Natural killer cell treated with Interleukin-12 subunit alpha and Interleukin-12 subunit beta and Interleukin-15 and Interleukin-18, amount 100 ng/mL, for 72 hours (primary cell): Measurements from ENCODE around the gene ADAMTS20. TPM values are rescaled to one million over a fixed set of nuclear protein-coding genes. Genes with fewer than 3 reads are reported as not detected.

Experiments
- ATAC-seq, 2 donors: fragments of 150-1000 bp; cut with Tn5 transposase in 1 of 2; sonication (Bioruptor Pico), chemical (Tn5 transposase) in 1 of 2; 2 replicates each; pipeline ENCODE4 v1.10.0; 2021
- DNase-seq: peaks from one replicate; pipeline ENCODE4 v3.0.0; 2022; ENCODE audit warnings: low spot score
- H3K27ac Mint-ChIP-seq, 2 donors: 1 replicate in 1 of 2; 2 replicates in 1 of 2; pipeline ENCODE4 v1.8.0; 2022; ENCODE audit warnings: mixed read lengths in 2 of 2, mild to moderate bottlenecking in 1 of 2, moderate library complexity in 1 of 2
- H3K27me3 Mint-ChIP-seq, 2 donors: 1 replicate in 1 of 2; 2 replicates in 1 of 2; pipeline ENCODE4 v1.8.0; 2022; ENCODE audit warnings: mixed read lengths in 2 of 2
- H3K36me3 Mint-ChIP-seq: one replicate; pipeline ENCODE4 v1.8.0; 2022; ENCODE audit warnings: mixed read lengths
- H3K4me1 Mint-ChIP-seq, 2 donors: 1 replicate in 1 of 2; 2 replicates in 1 of 2; pipeline ENCODE4 v1.8.0; 2022; ENCODE audit warnings: low read depth in 2 of 2, mixed read lengths in 2 of 2, mild to moderate bottlenecking in 1 of 2
- H3K4me3 Mint-ChIP-seq: one replicate; pipeline ENCODE4 v1.8.0; 2022; ENCODE audit warnings: mixed read lengths
- H3K9me3 Mint-ChIP-seq: 2 replicates; pipeline ENCODE4 v1.8.0; 2022; ENCODE audit warnings: mixed read lengths
- total RNA-seq, 2 donors: library from RNA; stranded (reverse); gene quantifications; one replicate each; pipeline ENCODE4 v1.2.3, GENCODE V29; 2022

The ADAMTS20 gene
- total RNA-seq = not detected

- Mint-ChIP-seq H3K27ac (no peak within 1 kb of the TSS), H3K4me3 (no peak within 1 kb of the TSS), H3K9me3 (peaks cover under 1% of the 10 kb centered on the region), H3K27me3 (peaks cover 16 to 19% of the 10 kb centered on the region in 2 donors), H3K36me3 (peaks cover 17% of the 10 kb centered on the region), H3K4me1 (no peaks in the 10 kb centered on the region)
- ATAC-seq = no peak
- DNase-seq = no peak
These were observed at the start of gene ADAMTS20 for GRCh38 chr12:43551971-43552559. Gene ADAMTS20 (minus strand): TSS chr12:43552203. CDS start chr12:43551921, 282 bp downstream.

- no peaks in the 10 kb centered on the region for H3K27me3 Mint-ChIP-seq
- DNase-seq (no peak), ATAC-seq (no peak)
- no peaks in the 10 kb centered on the region for H3K4me1 Mint-ChIP-seq
- H3K36me3 Mint-ChIP-seq = no peaks in the 10 kb centered on the region
- no peak overlapping the region for H3K4me3 Mint-ChIP-seq
- peaks cover 7% of the 10 kb centered on the region for H3K9me3 Mint-ChIP-seq
- no peak overlapping the region for H3K27ac Mint-ChIP-seq
These were observed 47.7 kb upstream of the ADAMTS20 start for GRCh38 chr12:43599708-43600107.

GRCh38 chr12:43599066-43599465 lies 47.1 kb upstream of the ADAMTS20 start:
- no peaks in the 10 kb centered on the region for H3K27me3 Mint-ChIP-seq
- H3K4me3 Mint-ChIP-seq = no peak overlapping the region
- ATAC-seq (no peak), DNase-seq (no peak)
- no peak overlapping the region for H3K27ac Mint-ChIP-seq
- peaks cover 5% of the 10 kb centered on the region for H3K9me3 Mint-ChIP-seq
- H3K36me3 Mint-ChIP-seq = no peaks in the 10 kb centered on the region
- H3K4me1 Mint-ChIP-seq = no peaks in the 10 kb centered on the region

GRCh38 chr12:43590307-43590706 lies 38.3 kb upstream of the ADAMTS20 start:
- ATAC-seq = no peak
- no peak overlapping the region for H3K4me3 Mint-ChIP-seq
- no peaks in the 10 kb centered on the region for H3K27me3 Mint-ChIP-seq
- no peaks in the 10 kb centered on the region for H3K4me1 Mint-ChIP-seq
- no peaks in the 10 kb centered on the region for H3K36me3 Mint-ChIP-seq
- DNase-seq = no peak
- H3K27ac Mint-ChIP-seq = no peak overlapping the region
- peaks cover 4% of the 10 kb centered on the region for H3K9me3 Mint-ChIP-seq

GRCh38 chr12:43586646-43587245 lies 34.7 kb upstream of the ADAMTS20 start:
- no peak for DNase-seq
- Mint-ChIP-seq H3K4me3 (no peak overlapping the region), H3K4me1 (no peaks in the 10 kb centered on the region), H3K27me3 (no peaks in the 10 kb centered on the region), H3K9me3 (peaks cover 10% of the 10 kb centered on the region), H3K27ac (no peak overlapping the region), H3K36me3 (no peaks in the 10 kb centered on the region)
- no peak for ATAC-seq

- Mint-ChIP-seq H3K4me1 (no peaks in the 10 kb centered on the region), H3K36me3 (no peaks in the 10 kb centered on the region), H3K27ac (no peak overlapping the region)
These were observed 33.7 kb upstream of the ADAMTS20 start for GRCh38 chr12:43585676-43586075.

GRCh38 chr12:43580601-43581000 lies 28.6 kb upstream of the ADAMTS20 start:
- DNase-seq (no peak), ATAC-seq (no peak)
- Mint-ChIP-seq H3K36me3 (no peaks in the 10 kb centered on the region), H3K4me3 (no peak overlapping the region), H3K27ac (no peak overlapping the region), H3K4me1 (no peaks in the 10 kb centered on the region), H3K9me3 (peaks cover 16% of the 10 kb centered on the region), H3K27me3 (no peaks in the 10 kb centered on the region)

More at GRCh38 chr12:43585676-43586075, 33.7 kb upstream of the ADAMTS20 start:
- ATAC-seq (no peak), DNase-seq (no peak)
- Mint-ChIP-seq H3K9me3 (peaks cover 11% of the 10 kb centered on the region), H3K4me3 (no peak overlapping the region), H3K27me3 (no peaks in the 10 kb centered on the region)

GRCh38 chr12:43579206-43579605 lies 27.2 kb upstream of the ADAMTS20 start:
- DNase-seq (no peak), ATAC-seq (no peak)
- Mint-ChIP-seq H3K4me3 (no peak overlapping the region), H3K9me3 (peaks cover 18% of the 10 kb centered on the region), H3K36me3 (no peaks in the 10 kb centered on the region), H3K27ac (no peak overlapping the region), H3K27me3 (no peaks in the 10 kb centered on the region), H3K4me1 (no peaks in the 10 kb centered on the region)

- no peaks in the 10 kb centered on the region for H3K4me1 Mint-ChIP-seq
- no peak overlapping the region for H3K27ac Mint-ChIP-seq
- H3K36me3 Mint-ChIP-seq = no peaks in the 10 kb centered on the region
- DNase-seq (no peak), ATAC-seq (no peak)
- no peak overlapping the region for H3K4me3 Mint-ChIP-seq
- H3K27me3 Mint-ChIP-seq = no peaks in the 10 kb centered on the region
- H3K9me3 Mint-ChIP-seq = peaks cover 18% of the 10 kb centered on the region
These were observed 26.8 kb upstream of the ADAMTS20 start for GRCh38 chr12:43578782-43579181.

- Mint-ChIP-seq H3K27ac (no peak overlapping the region), H3K4me1 (no peaks in the 10 kb centered on the region), H3K27me3 (no peaks in the 10 kb centered on the region), H3K36me3 (no peaks in the 10 kb centered on the region), H3K4me3 (no peak overlapping the region), H3K9me3 (peaks cover 26% of the 10 kb centered on the region)
- ATAC-seq (no peak), DNase-seq (no peak)
These were observed 25.4 kb upstream of the ADAMTS20 start for GRCh38 chr12:43577381-43577780.

- peaks cover 19% of the 10 kb centered on the region for H3K9me3 Mint-ChIP-seq
- no peak overlapping the region for H3K4me3 Mint-ChIP-seq
These were observed 24.2 kb upstream of the ADAMTS20 start for GRCh38 chr12:43576162-43576561.

GRCh38 chr12:43571885-43572284 lies 19.9 kb upstream of the ADAMTS20 start:
- no peak for DNase-seq
- Mint-ChIP-seq H3K27me3 (no peaks in the 10 kb centered on the region), H3K4me3 (no peak overlapping the region), H3K4me1 (no peaks in the 10 kb centered on the region), H3K36me3 (no peaks in the 10 kb centered on the region), H3K27ac (no peak overlapping the region), H3K9me3 (peaks cover 23% of the 10 kb centered on the region)
- no peak for ATAC-seq

More at GRCh38 chr12:43576162-43576561, 24.2 kb upstream of the ADAMTS20 start:
- no peaks in the 10 kb centered on the region for H3K36me3 Mint-ChIP-seq
- no peak for ATAC-seq
- no peak overlapping the region for H3K27ac Mint-ChIP-seq
- no peaks in the 10 kb centered on the region for H3K27me3 Mint-ChIP-seq
- DNase-seq = no peak
- no peaks in the 10 kb centered on the region for H3K4me1 Mint-ChIP-seq

GRCh38 chr12:43556057-43556456 lies 4.1 kb upstream of the ADAMTS20 start:
- no peak for ATAC-seq
- Mint-ChIP-seq H3K4me3 (no peak overlapping the region), H3K27ac (no peak overlapping the region), H3K4me1 (no peaks in the 10 kb centered on the region), H3K27me3 (peaks cover 14 to 16% of the 10 kb centered on the region in 2 donors), H3K36me3 (peaks cover 21% of the 10 kb centered on the region), H3K9me3 (peaks cover 10% of the 10 kb centered on the region)
- no peak for DNase-seq

- DNase-seq (no peak), ATAC-seq (no peak)
- Mint-ChIP-seq H3K27me3 (peaks cover 16 to 19% of the 10 kb centered on the region in 2 donors), H3K27ac (no peak overlapping the region), H3K4me3 (no peak overlapping the region), H3K4me1 (no peaks in the 10 kb centered on the region), H3K9me3 (no peaks in the 10 kb centered on the region), H3K36me3 (peaks cover 14% of the 10 kb centered on the region)
These were observed 578 bp downstream of the ADAMTS20 start for GRCh38 chr12:43551279-43551970.
